Measurements from ENCODE around the gene ACSBG1.

GRCh38 chr15:78220713-78221112, 13.7 kb downstream of the ACSBG1 start:
- TF ChIP-seq RAD21 (IDR thresholded peaks at IDR 0.05 in 1 of 2, conservative IDR thresholded peaks at IDR 0.05 in 1 of 2; ENCODE audit: low read depth in 2 of 2, low read length in 2 of 2) (no peak), EZH2 (IDR thresholded peaks at IDR 0.05; ENCODE audit: low read depth, low read length, severe bottlenecking) (no peak), SIRT6 (IDR thresholded peaks at IDR 0.05; ENCODE audit: low read length) (no peak), ATF3 (IDR thresholded peaks at IDR 0.05; ENCODE audit: insufficient read depth, low read depth, low read length) (no peak), KDM1A (IDR thresholded peaks at IDR 0.05; ENCODE audit: borderline replicate concordance, low read length) (no peak), POLR2AphosphoS5 (IDR thresholded peaks at IDR 0.05; ENCODE audit: low read depth, low read length) (no peak), CTCF (IDR thresholded peaks at IDR 0.05; ENCODE audit: control extremely low read depth in 1 of 3, insufficient read depth in 1 of 3, low read depth in 1 of 3, low read length in 3 of 3) (no peak), POLR2A (IDR thresholded peaks at IDR 0.05; ENCODE audit: control extremely low read depth in 1 of 2, low read depth in 2 of 2, low read length in 2 of 2) (no peak), ZNF274 (IDR thresholded peaks at IDR 0.05; ENCODE audit: borderline replicate concordance, extremely low read depth, low read length) (no peak), USF2 (IDR thresholded peaks at IDR 0.05; ENCODE audit: low read length) (no peak)

Measured in H1 (cell line).